GM12891 (cell line): ENCODE data around the gene LAMA2.

Experiments
- POLR2A ChIP-seq: IDR thresholded peaks from 2 replicates; pipeline ENCODE4 v1.6.1; 2011; ENCODE audit warnings: low read depth, low read length, control low read depth
- TAF1 ChIP-seq: IDR thresholded peaks from 2 replicates; pipeline ENCODE4 v1.6.1; 2011; ENCODE audit warnings: low read depth, low read length, control low read depth

DNA sequence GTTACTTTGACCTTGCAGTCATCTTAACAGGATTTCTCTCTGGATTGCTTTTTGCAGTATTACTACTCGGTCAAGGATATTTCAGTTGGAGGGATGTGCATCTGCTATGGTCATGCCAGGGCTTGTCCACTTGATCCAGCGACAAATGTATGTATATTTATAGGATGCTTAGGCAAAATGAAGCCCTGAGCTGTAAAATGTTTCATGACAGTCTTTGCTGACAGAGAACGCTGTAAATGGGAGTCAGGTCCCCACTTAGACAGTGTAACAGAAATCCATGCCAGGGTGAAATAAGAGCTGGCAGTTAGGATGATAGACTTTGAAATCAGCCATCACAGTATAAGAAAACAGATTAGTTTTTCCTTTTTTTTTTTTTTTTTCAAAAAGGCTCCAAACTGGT is 264.0 kb downstream of the LAMA2 start:
- TF ChIP-seq TAF1 (no peak), POLR2A (no peak)
